ENCODE data around the gene SHISA4. TPM values are rescaled to one million over a fixed set of nuclear protein-coding genes. Genes with fewer than 3 reads are reported as not detected.

The SHISA4 gene
- total and polyA plus RNA-seq, 2 donors (not counting 1 experiment from before 2014, with no cell fraction given) = 0.12 TPM; not detected in 1

GRCh38 chr1:201859424-201859823 is 29.3 kb upstream of the SHISA4 start:
- H3K9ac ChIP-seq (ENCODE audit: low read length) = no peak overlapping the region
- H3K4me1 Mint-ChIP-seq = no peaks in the 10 kb centered on the region
- no peaks in the 10 kb centered on the region for H3K9me3 Mint-ChIP-seq (ENCODE audit: insufficient read depth)
- H3K9me3 ChIP-seq (ENCODE audit: control extremely low read depth in 1 of 3, control insufficient read depth in 2 of 3, insufficient read depth in 1 of 3, low read length in 2 of 3) = no peaks in the 10 kb centered on the region
- H4K20me1 ChIP-seq (ENCODE audit: control insufficient read depth, insufficient read depth, low read length, poor library complexity, severe bottlenecking) = no peaks in the 10 kb centered on the region
- H3K36me3 ChIP-seq (replicated peaks in 1 of 2; ENCODE audit: control extremely low read depth in 1 of 2, control insufficient read depth in 1 of 2, extremely low read depth in 1 of 2, insufficient read depth in 2 of 2, low read length in 1 of 2) = peaks cover 0 to 80% of the 10 kb centered on the region in 2 experiments
- H3K4me1 ChIP-seq (ENCODE audit: control insufficient read depth in 2 of 2, insufficient read depth in 2 of 2, low read length in 2 of 2) = no peaks in the 10 kb centered on the region
- H3K27me3 ChIP-seq (replicated peaks in 1 of 4; ENCODE audit: control extremely low read depth in 1 of 4, control insufficient read depth in 3 of 4, insufficient read depth in 4 of 4, low read length in 3 of 4) = no peaks in the 10 kb centered on the region
- CTCF ChIA-PET = no interaction called here
- H3K4me2 ChIP-seq (replicated peaks; ENCODE audit: low read depth, low read length, poor library complexity, severe bottlenecking) = no peak overlapping the region
- H3K27ac Mint-ChIP-seq = no peak overlapping the region
- H3K4me3 Mint-ChIP-seq = no peak overlapping the region
- POLR2A ChIA-PET = no interaction called here
- no peak overlapping the region for H3K27ac ChIP-seq (ENCODE audit: low read length in 2 of 2)
- intact Hi-C loops (cut with micrococcal nuclease) = no loop called here
- TF ChIP-seq, protein P1, sequence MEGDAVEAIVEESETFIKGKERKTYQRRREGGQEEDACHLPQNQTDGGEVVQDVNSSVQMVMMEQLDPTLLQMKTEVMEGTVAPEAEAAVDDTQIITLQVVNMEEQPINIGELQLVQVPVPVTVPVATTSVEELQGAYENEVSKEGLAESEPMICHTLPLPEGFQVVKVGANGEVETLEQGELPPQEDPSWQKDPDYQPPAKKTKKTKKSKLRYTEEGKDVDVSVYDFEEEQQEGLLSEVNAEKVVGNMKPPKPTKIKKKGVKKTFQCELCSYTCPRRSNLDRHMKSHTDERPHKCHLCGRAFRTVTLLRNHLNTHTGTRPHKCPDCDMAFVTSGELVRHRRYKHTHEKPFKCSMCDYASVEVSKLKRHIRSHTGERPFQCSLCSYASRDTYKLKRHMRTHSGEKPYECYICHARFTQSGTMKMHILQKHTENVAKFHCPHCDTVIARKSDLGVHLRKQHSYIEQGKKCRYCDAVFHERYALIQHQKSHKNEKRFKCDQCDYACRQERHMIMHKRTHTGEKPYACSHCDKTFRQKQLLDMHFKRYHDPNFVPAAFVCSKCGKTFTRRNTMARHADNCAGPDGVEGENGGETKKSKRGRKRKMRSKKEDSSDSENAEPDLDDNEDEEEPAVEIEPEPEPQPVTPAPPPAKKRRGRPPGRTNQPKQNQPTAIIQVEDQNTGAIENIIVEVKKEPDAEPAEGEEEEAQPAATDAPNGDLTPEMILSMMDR (IDR thresholded peaks at IDR 0.05) = no peak
- no peak for TF ChIP-seq EZH2 (IDR thresholded peaks at IDR 0.05; ENCODE audit: borderline replicate concordance, insufficient read depth, low read depth, low read length, poor library complexity, severe bottlenecking)
- no peak overlapping the region for H2AFZ ChIP-seq (ENCODE audit: insufficient read depth, low read depth, low read length, poor library complexity, severe bottlenecking)
- no peak overlapping the region for H3K4me3 ChIP-seq (ENCODE audit: control extremely low read depth in 1 of 5, extremely low read depth in 1 of 5, insufficient read depth in 1 of 5, low read depth in 2 of 5, low read length in 4 of 5)
- H3K27me3 Mint-ChIP-seq = no peaks in the 10 kb centered on the region
- no peaks in the 10 kb centered on the region for H3K79me2 ChIP-seq (ENCODE audit: control insufficient read depth, insufficient read depth, low read length)
- ATAC-seq (ENCODE audit: low read depth) (no peak), DNase-seq (no peak)
- 100% methylated on average over 2 of the region's 5 CpGs for WGBS (ENCODE audit: insufficient coverage)

- ChIA-PET CTCF (no interaction called here), POLR2A (no interaction called here)
- H3K4me3 ChIP-seq (ENCODE audit: control extremely low read depth in 1 of 5, extremely low read depth in 1 of 5, insufficient read depth in 1 of 5, low read depth in 2 of 5, low read length in 4 of 5) = no peak overlapping the region
- no peaks in the 10 kb centered on the region for H3K79me2 ChIP-seq (ENCODE audit: control insufficient read depth, insufficient read depth, low read length)
- H3K4me1 ChIP-seq (ENCODE audit: control insufficient read depth in 2 of 2, insufficient read depth in 2 of 2, low read length in 2 of 2) = no peaks in the 10 kb centered on the region
- intact Hi-C loops (cut with micrococcal nuclease) = no loop called here
- H3K36me3 ChIP-seq (replicated peaks in 1 of 2; ENCODE audit: control extremely low read depth in 1 of 2, control insufficient read depth in 1 of 2, extremely low read depth in 1 of 2, insufficient read depth in 2 of 2, low read length in 1 of 2) = peaks cover 0 to 71% of the 10 kb centered on the region in 2 experiments
- no peak for ATAC-seq (ENCODE audit: low read depth)
- no peak for DNase-seq
- H4K20me1 ChIP-seq (ENCODE audit: control insufficient read depth, insufficient read depth, low read length, poor library complexity, severe bottlenecking) = no peaks in the 10 kb centered on the region
- Mint-ChIP-seq H3K27me3 (no peaks in the 10 kb centered on the region), H3K4me1 (peaks cover 2% of the 10 kb centered on the region), H3K4me3 (no peak overlapping the region), H3K27ac (no peak overlapping the region), H3K9me3 (ENCODE audit: insufficient read depth) (no peaks in the 10 kb centered on the region)
- WGBS (ENCODE audit: insufficient coverage) = 100% methylated on average over 1 of the region's 7 CpGs
- no peak overlapping the region for H3K9ac ChIP-seq (ENCODE audit: low read length)
- no peaks in the 10 kb centered on the region for H3K27me3 ChIP-seq (replicated peaks in 1 of 4; ENCODE audit: control extremely low read depth in 1 of 4, control insufficient read depth in 3 of 4, insufficient read depth in 4 of 4, low read length in 3 of 4)
- no peak overlapping the region for H3K4me2 ChIP-seq (replicated peaks; ENCODE audit: low read depth, low read length, poor library complexity, severe bottlenecking)
- no peaks in the 10 kb centered on the region for H3K9me3 ChIP-seq (ENCODE audit: control extremely low read depth in 1 of 3, control insufficient read depth in 2 of 3, insufficient read depth in 1 of 3, low read length in 2 of 3)
- no peak for TF ChIP-seq EZH2 (IDR thresholded peaks at IDR 0.05; ENCODE audit: borderline replicate concordance, insufficient read depth, low read depth, low read length, poor library complexity, severe bottlenecking)
- TF ChIP-seq, protein P1 (IDR thresholded peaks at IDR 0.05) = no peak
- H3K27ac ChIP-seq (ENCODE audit: low read length in 2 of 2) = no peak overlapping the region
- no peak overlapping the region for H2AFZ ChIP-seq (ENCODE audit: insufficient read depth, low read depth, low read length, poor library complexity, severe bottlenecking)
Measured at GRCh38 chr1:201861448-201861847, 27.2 kb upstream of the SHISA4 start.
